ENCODE measurements around the gene BCL11A.

The BCL11A gene

DNA sequence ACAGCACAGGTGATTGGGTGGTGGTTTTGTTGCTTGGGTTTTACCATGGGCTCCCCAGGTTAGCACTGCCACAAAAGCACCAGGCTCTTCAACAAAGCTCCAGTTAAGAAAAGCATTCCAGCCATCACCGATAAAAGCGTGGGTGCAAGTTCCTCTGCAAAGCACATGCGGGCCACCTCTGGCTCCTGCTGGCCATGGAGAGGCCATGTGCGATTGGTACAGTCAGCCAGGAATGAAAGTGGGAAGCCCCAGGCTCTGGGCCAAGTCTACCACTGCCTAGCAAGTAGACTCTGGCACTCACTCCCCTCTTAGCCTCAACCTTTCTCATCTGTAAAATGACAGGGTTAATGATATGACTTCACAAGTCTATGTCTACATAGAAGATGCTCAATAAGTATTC lies 36.0 kb downstream of the BCL11A start:
- Histone ChIP-seq H3K4me3 (replicated peaks; ENCODE audit: low read depth, low read length) (no peak overlapping the region), H3K36me3 (ENCODE audit: control insufficient read depth, insufficient read depth, low read length) (no peaks in the 10 kb centered on the region), H3K27me3 (replicated peaks; ENCODE audit: control insufficient read depth, insufficient read depth, low read length) (no peaks in the 10 kb centered on the region)
- DNase-seq (ENCODE audit: extremely low read depth, insufficient read length), result no peak
- no peak for TF ChIP-seq CTCF (IDR thresholded peaks at IDR 0.05; ENCODE audit: insufficient read depth, low read length, poor library complexity, severe bottlenecking)

- Histone ChIP-seq H3K36me3 (ENCODE audit: control insufficient read depth, insufficient read depth, low read length) (no peaks in the 10 kb centered on the region), H3K27me3 (replicated peaks; ENCODE audit: control insufficient read depth, insufficient read depth, low read length) (no peaks in the 10 kb centered on the region), H3K4me3 (replicated peaks; ENCODE audit: low read depth, low read length) (no peak overlapping the region)
- DNase-seq (ENCODE audit: extremely low read depth, insufficient read length), result no peak
- TF ChIP-seq CTCF (IDR thresholded peaks at IDR 0.05; ENCODE audit: insufficient read depth, low read length, poor library complexity, severe bottlenecking), result no peak
Measured at GRCh38 chr2:60516826-60517225, 36.6 kb downstream of the BCL11A start.

- Histone ChIP-seq H3K36me3 (ENCODE audit: control insufficient read depth, insufficient read depth, low read length) (no peaks in the 10 kb centered on the region), H3K27me3 (replicated peaks; ENCODE audit: control insufficient read depth, insufficient read depth, low read length) (no peaks in the 10 kb centered on the region), H3K4me3 (replicated peaks; ENCODE audit: low read depth, low read length) (no peak overlapping the region)
- DNase-seq (ENCODE audit: extremely low read depth, insufficient read length), result no peak
- TF ChIP-seq CTCF (IDR thresholded peaks at IDR 0.05; ENCODE audit: insufficient read depth, low read length, poor library complexity, severe bottlenecking), result no peak
Measured at GRCh38 chr2:60516383-60516811, 37.1 kb downstream of the BCL11A start.

DNA sequence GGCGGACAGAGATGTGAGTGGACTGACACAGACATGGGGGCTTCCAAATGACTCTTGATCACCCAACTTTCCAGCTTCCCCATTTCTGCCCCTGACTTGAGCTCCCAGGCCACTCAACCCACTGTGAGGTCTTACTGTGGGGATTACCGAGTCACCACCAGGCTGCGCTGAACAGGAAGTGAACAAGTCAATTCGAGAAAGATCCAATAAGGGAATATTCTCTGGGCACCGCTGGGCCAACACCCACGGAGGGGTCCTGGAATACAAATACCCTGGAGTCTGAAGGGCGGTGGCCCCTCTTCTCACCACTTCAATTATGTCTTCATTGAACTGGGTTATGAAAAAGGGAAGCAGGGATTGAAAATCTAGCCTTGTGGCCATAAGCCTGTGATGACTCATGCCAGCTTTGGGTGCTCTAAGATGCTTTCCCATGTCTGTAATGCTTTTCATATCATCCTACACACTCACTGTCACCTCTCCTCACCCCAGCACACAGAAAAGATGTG lies 37.7 kb downstream of the BCL11A start:
- H3K36me3 ChIP-seq (ENCODE audit: control insufficient read depth, insufficient read depth, low read length), result no peaks in the 10 kb centered on the region
- TF ChIP-seq CTCF (IDR thresholded peaks at IDR 0.05; ENCODE audit: insufficient read depth, low read length, poor library complexity, severe bottlenecking), result peak; percentile 34
- no peaks in the 10 kb centered on the region for H3K27me3 ChIP-seq (replicated peaks; ENCODE audit: control insufficient read depth, insufficient read depth, low read length)
- H3K4me3 ChIP-seq (replicated peaks; ENCODE audit: low read depth, low read length), result no peak overlapping the region
- peak; percentile 82 for DNase-seq (ENCODE audit: extremely low read depth, insufficient read length)

DNA sequence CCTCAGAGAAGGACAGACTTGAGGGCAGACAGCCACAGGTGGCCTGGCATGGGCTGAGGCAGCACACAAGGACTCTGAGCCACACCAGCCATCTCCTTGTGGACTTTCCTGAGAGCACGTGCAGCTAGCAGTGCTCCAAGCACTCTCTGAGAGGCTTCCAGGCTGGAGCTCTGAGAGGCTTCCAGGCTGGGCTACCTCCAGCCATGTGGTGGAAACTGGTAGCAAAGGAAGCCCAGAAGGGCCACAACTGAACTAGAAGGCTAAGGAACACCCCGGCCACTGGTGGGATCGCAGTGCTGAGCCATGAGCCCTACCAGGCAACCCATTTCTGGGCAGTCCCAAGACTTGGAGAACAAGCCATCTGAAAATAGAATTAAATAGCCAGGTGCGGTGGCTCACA lies 39.5 kb downstream of the BCL11A start:
- DNase-seq (ENCODE audit: extremely low read depth, insufficient read length), result no peak
- H3K4me3 ChIP-seq (replicated peaks; ENCODE audit: low read depth, low read length), result no peak overlapping the region
- TF ChIP-seq CTCF (IDR thresholded peaks at IDR 0.05; ENCODE audit: insufficient read depth, low read length, poor library complexity, severe bottlenecking), result no peak
- H3K27me3 ChIP-seq (replicated peaks; ENCODE audit: control insufficient read depth, insufficient read depth, low read length), result no peaks in the 10 kb centered on the region
- H3K36me3 ChIP-seq (ENCODE audit: control insufficient read depth, insufficient read depth, low read length), result no peaks in the 10 kb centered on the region

DNA sequence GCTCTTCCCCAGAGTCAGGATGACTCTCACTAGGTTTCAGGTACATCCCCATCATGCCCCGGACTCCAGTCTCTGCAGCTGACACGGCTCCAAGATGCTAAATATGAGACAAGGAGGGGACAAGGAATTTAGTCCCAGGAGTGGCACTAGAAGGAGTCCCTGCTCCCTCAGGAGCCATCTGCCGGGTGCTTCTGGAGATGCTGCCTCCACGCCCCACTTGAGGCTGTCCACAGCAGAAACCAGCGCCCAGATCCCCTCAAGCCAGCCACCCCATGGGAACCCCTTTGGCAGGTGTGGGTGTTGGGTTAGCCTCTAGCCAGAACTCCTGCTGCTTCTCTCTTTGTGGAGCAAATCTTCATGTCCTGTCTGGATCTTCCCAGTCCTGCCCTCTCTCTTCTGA lies 40.3 kb downstream of the BCL11A start:
- no peaks in the 10 kb centered on the region for H3K36me3 ChIP-seq (ENCODE audit: control insufficient read depth, insufficient read depth, low read length)
- TF ChIP-seq CTCF (IDR thresholded peaks at IDR 0.05; ENCODE audit: insufficient read depth, low read length, poor library complexity, severe bottlenecking), result peak; percentile 9
- DNase-seq (ENCODE audit: extremely low read depth, insufficient read length), result no peak

More for the DNA sequence above, 40.3 kb downstream of the BCL11A start:
- Histone ChIP-seq H3K27me3 (replicated peaks; ENCODE audit: control insufficient read depth, insufficient read depth, low read length) (no peaks in the 10 kb centered on the region), H3K4me3 (replicated peaks; ENCODE audit: low read depth, low read length) (no peak overlapping the region)

All from GM06990 (cell line).